Measurements from ENCODE around the gene PEX11A. TPM values are rescaled to one million over a fixed set of nuclear protein-coding genes. Genes with fewer than 3 reads are reported as not detected.
"Not testable (repeated sequence)": the region's sequence is repeated elsewhere in the genome, so short reads cannot be mapped to it uniquely, and the experiment has no call there.

Gene PEX11A
- total RNA-seq, 2 donors from 2014 or later, result 0.16 to 0.37 TPM

DNA sequence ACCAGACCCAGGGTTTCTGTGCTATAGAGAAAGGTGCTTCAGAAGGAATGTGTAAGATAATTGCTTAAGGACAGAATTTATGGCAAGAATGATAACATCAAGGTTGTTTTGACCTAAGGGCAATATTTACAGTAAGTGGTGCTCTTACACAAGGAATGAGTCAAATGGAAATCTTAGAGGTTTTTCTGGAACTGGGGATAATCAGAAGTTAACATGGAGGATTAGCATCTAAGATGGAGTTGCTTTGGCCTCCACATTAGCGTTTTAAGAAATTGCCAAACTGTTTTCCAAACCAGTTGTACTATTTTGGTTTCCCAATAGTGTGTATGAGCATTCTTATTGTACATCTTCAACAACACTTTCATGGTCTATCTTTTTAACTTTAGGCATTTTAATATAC is 3.1 kb upstream of the PEX11A start:
- H3K9me3 ChIP-seq (ENCODE audit: control insufficient read depth, low read length, poor library complexity, severe bottlenecking), result no peaks in the 10 kb centered on the region
- Mint-ChIP-seq H3K27ac (no peak overlapping the region), H3K36me3 (ENCODE audit: low read depth) (no peaks in the 10 kb centered on the region), H3K27me3 (no peaks in the 10 kb centered on the region), H3K4me3 (no peak overlapping the region), H3K4me1 (peaks cover 11% of the 10 kb centered on the region)
- ATAC-seq, result no peak
- no peak for DNase-seq

GRCh38 chr15:89693091-89693490 is 2.5 kb upstream of the PEX11A start:
- no peaks in the 10 kb centered on the region for H3K9me3 ChIP-seq (ENCODE audit: control insufficient read depth, low read length, poor library complexity, severe bottlenecking)
- H3K27me3 Mint-ChIP-seq, result no peaks in the 10 kb centered on the region
- DNase-seq (no peak), ATAC-seq (no peak)
- H3K27ac Mint-ChIP-seq, result no peak overlapping the region
- H3K4me1 Mint-ChIP-seq, result peaks cover 11% of the 10 kb centered on the region
- H3K4me3 Mint-ChIP-seq, result no peak overlapping the region
- no peaks in the 10 kb centered on the region for H3K36me3 Mint-ChIP-seq (ENCODE audit: low read depth)

GRCh38 chr15:89689930-89690275 is 651 bp downstream of the PEX11A start:
- DNase-seq; H3K9me3 ChIP-seq (ENCODE audit: control insufficient read depth, low read length, poor library complexity, severe bottlenecking); H3K27me3 Mint-ChIP-seq; ATAC-seq; H3K36me3 Mint-ChIP-seq (ENCODE audit: low read depth): not testable (repeated sequence)
- Mint-ChIP-seq H3K27ac (peak overlapping the region; percentile 85), H3K4me1 (peaks cover 11% of the 10 kb centered on the region), H3K4me3 (peak overlapping the region; percentile 88)

GRCh38 chr15:89686522-89686921 is 4.0 kb downstream of the PEX11A start:
- no peak overlapping the region for H3K4me3 Mint-ChIP-seq
- H3K4me1 Mint-ChIP-seq, result peaks cover 11% of the 10 kb centered on the region
- DNase-seq (no peak), ATAC-seq (no peak)
- H3K36me3 Mint-ChIP-seq (ENCODE audit: low read depth), result peaks cover 6% of the 10 kb centered on the region
- no peak overlapping the region for H3K27ac Mint-ChIP-seq
- no peaks in the 10 kb centered on the region for H3K27me3 Mint-ChIP-seq
- H3K9me3 ChIP-seq (ENCODE audit: control insufficient read depth, low read length, poor library complexity, severe bottlenecking), result no peaks in the 10 kb centered on the region

- DNase-seq (no peak), ATAC-seq (no peak)
- no peaks in the 10 kb centered on the region for H3K9me3 ChIP-seq (ENCODE audit: control insufficient read depth, low read length, poor library complexity, severe bottlenecking)
- H3K4me3 Mint-ChIP-seq, result no peak overlapping the region
- peaks cover 9% of the 10 kb centered on the region for H3K4me1 Mint-ChIP-seq
- no peaks in the 10 kb centered on the region for H3K27me3 Mint-ChIP-seq
- no peak overlapping the region for H3K27ac Mint-ChIP-seq
- peaks cover 6% of the 10 kb centered on the region for H3K36me3 Mint-ChIP-seq (ENCODE audit: low read depth)
Measured at GRCh38 chr15:89685995-89686394, 4.6 kb downstream of the PEX11A start.

GRCh38 chr15:89681146-89681545 is 9.4 kb downstream of the PEX11A start:
- H3K9me3 ChIP-seq (ENCODE audit: control insufficient read depth, low read length, poor library complexity, severe bottlenecking), result no peaks in the 10 kb centered on the region
- peaks cover 15% of the 10 kb centered on the region for H3K27me3 Mint-ChIP-seq
- peaks cover 2% of the 10 kb centered on the region for H3K4me1 Mint-ChIP-seq
- no peak overlapping the region for H3K4me3 Mint-ChIP-seq
- ATAC-seq (no peak), DNase-seq (no peak)
- H3K36me3 Mint-ChIP-seq (ENCODE audit: low read depth), result peaks cover 8% of the 10 kb centered on the region
- H3K27ac Mint-ChIP-seq, result no peak overlapping the region

- DNase-seq, result no peak
- ATAC-seq, result no peak
- H3K9me3 ChIP-seq (ENCODE audit: control insufficient read depth, low read length, poor library complexity, severe bottlenecking), result no peaks in the 10 kb centered on the region
- Mint-ChIP-seq H3K4me3 (no peak overlapping the region), H3K27ac (no peak overlapping the region), H3K36me3 (ENCODE audit: low read depth) (peaks cover 6% of the 10 kb centered on the region), H3K4me1 (peaks cover 2% of the 10 kb centered on the region), H3K27me3 (peaks cover 15% of the 10 kb centered on the region)
Measured at GRCh38 chr15:89680282-89680873, 10.2 kb downstream of the PEX11A start.

DNA sequence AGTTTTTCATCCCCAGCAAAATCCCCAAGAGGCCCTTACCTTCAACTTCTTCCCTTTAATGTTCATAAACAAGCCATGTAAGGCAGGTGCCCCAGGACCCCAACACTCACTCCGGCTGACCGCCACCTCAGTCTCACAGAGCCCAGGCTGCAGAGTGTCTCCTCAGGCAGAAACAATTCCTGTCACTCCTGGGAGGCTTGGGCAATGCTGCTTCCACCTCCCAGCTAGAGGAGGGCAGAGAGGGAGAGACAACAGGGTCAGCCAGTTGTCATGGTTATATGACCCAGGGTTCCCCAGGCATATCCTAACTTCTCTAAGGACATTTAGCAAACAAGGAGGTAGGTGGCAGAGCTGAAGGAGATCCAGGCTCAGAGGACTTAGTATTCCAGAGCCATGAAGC is 11.3 kb downstream of the PEX11A start, which contains the start of gene PLIN1:
Gene PLIN1 (minus strand): TSS at position 156 of the 400 bp plus-strand sequence. CDS start 1,878 bp downstream, outside the sequence.
- Mint-ChIP-seq H3K27ac (peak within 1 kb of the TSS; percentile 41), H3K4me1 (peaks cover 2% of the 10 kb centered on the region), H3K4me3 (no peak within 1 kb of the TSS), H3K36me3 (ENCODE audit: low read depth) (peaks cover 5% of the 10 kb centered on the region), H3K27me3 (peaks cover 15% of the 10 kb centered on the region)
- ATAC-seq (no peak), DNase-seq (no peak)
- H3K9me3 ChIP-seq (ENCODE audit: control insufficient read depth, low read length, poor library complexity, severe bottlenecking), result no peaks in the 10 kb centered on the region

DNA sequence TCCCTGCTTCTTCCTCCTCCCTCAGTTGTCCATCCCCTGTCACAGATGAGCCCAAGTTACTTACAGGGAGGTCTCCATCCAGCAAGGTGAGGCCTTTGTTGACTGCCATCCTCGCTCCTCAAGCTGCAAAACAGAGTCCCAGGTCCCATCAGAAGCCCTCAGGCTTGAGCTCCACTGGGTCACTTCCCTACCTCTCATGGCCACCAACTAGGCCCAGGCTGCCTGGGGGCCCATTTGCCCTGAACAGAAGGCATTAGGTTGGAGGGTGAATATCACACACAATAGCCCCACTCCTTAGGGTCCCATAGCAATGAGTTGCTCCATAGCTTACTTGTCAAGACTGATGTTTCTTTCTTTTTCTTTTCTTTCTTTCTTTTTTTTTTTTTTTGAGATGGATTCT is 13.2 kb downstream of the PEX11A start:
- no peak overlapping the region for H3K27ac Mint-ChIP-seq
- peaks cover 29% of the 10 kb centered on the region for H3K27me3 Mint-ChIP-seq

DNA sequence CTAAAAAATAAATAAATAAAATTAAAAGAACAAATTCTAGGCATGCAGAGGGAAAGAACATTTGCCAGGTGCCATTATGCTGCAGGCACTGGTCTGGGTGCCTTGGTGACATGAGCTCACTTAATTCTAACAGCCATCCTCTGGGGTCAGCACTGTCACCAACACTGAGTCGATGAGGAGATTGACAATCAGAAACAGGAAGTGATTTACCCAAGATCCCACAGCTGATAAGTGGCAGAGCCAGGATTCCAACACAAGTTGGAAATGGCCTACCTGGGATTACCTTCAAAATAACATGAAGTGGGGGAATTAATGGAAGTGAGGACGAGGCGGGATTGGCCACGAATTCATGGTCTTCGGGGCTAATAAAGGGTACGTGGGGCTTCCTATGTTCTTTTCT is 14.9 kb downstream of the PEX11A start:
- Mint-ChIP-seq H3K36me3 (ENCODE audit: low read depth) (peaks cover 6% of the 10 kb centered on the region), H3K4me1 (peaks cover 2% of the 10 kb centered on the region), H3K4me3 (no peak overlapping the region), H3K27ac (no peak overlapping the region), H3K27me3 (peaks cover 33% of the 10 kb centered on the region)
- H3K9me3 ChIP-seq (ENCODE audit: control insufficient read depth, low read length, poor library complexity, severe bottlenecking), result no peaks in the 10 kb centered on the region
- ATAC-seq, result no peak
- DNase-seq, result no peak

More for the DNA sequence above, 13.2 kb downstream of the PEX11A start:
- peaks cover 2% of the 10 kb centered on the region for H3K4me1 Mint-ChIP-seq
- H3K4me3 Mint-ChIP-seq, result no peak overlapping the region
- ATAC-seq, result no peak
- H3K9me3 ChIP-seq (ENCODE audit: control insufficient read depth, low read length, poor library complexity, severe bottlenecking), result no peaks in the 10 kb centered on the region
- H3K36me3 Mint-ChIP-seq (ENCODE audit: low read depth), result peaks cover 6% of the 10 kb centered on the region
- no peak for DNase-seq

DNA sequence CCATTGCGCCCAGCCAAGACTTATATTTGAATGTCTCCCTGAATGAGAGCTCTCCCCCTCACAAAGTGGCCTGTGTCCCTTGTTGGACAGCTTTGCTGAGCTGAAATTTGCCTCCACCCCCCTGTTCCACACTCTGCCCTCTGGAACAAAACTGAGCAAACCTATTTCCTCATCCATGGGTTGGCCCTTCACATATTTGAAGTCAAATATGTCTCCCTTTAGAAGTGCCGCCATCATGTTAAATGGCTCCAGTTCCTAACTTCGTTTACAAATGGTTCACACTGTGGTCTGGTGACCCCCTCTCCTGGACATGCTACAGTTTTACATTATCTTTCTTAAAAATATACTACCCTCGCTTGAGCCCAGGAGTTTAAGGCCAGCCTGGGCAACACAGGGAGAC is 16.0 kb downstream of the PEX11A start:
- no peak for DNase-seq
- H3K36me3 Mint-ChIP-seq (ENCODE audit: low read depth), result peaks cover 4% of the 10 kb centered on the region
- no peak for ATAC-seq
- peaks cover 37% of the 10 kb centered on the region for H3K27me3 Mint-ChIP-seq
- H3K9me3 ChIP-seq (ENCODE audit: control insufficient read depth, low read length, poor library complexity, severe bottlenecking), result no peaks in the 10 kb centered on the region
- H3K4me3 Mint-ChIP-seq, result no peak overlapping the region
- H3K4me1 Mint-ChIP-seq, result no peaks in the 10 kb centered on the region
- no peak overlapping the region for H3K27ac Mint-ChIP-seq

GRCh38 chr15:89673165-89673512 is 17.4 kb downstream of the PEX11A start:
- Mint-ChIP-seq H3K27ac (no peak overlapping the region), H3K4me3 (no peak overlapping the region), H3K4me1 (no peaks in the 10 kb centered on the region), H3K36me3 (ENCODE audit: low read depth) (peaks cover 4% of the 10 kb centered on the region), H3K27me3 (peaks cover 32% of the 10 kb centered on the region)
- ATAC-seq (no peak), DNase-seq (no peak)
- H3K9me3 ChIP-seq (ENCODE audit: control insufficient read depth, low read length, poor library complexity, severe bottlenecking), result no peaks in the 10 kb centered on the region

GRCh38 chr15:89672221-89673164 is 18.1 kb downstream of the PEX11A start:
- no peak for ATAC-seq
- no peaks in the 10 kb centered on the region for H3K4me1 Mint-ChIP-seq
- DNase-seq, result no peak
- peaks cover 6% of the 10 kb centered on the region for H3K36me3 Mint-ChIP-seq (ENCODE audit: low read depth)
- H3K27ac Mint-ChIP-seq, result no peak overlapping the region
- no peak overlapping the region for H3K4me3 Mint-ChIP-seq
- no peaks in the 10 kb centered on the region for H3K9me3 ChIP-seq (ENCODE audit: control insufficient read depth, low read length, poor library complexity, severe bottlenecking)
- H3K27me3 Mint-ChIP-seq, result peaks cover 39% of the 10 kb centered on the region

DNA sequence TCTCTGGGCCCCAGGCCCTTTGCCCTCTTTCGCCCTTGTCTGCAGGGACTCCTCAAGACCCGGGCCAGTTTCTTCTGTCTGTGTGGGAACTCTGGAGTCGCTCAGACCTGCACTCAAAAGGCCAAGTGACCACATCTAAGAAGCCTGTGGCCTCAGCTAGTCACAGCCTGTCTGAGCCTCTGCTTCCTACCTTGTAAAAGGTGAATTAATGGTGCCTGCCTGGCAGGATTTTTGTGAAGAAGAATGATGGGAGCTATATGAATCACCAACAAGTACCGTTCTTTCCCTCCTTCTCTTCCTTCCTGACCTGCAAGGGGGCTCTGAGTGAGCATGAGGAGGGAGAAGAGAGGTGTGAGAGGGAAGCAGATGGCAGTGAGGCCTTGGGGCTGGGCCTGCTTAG is 18.9 kb downstream of the PEX11A start:
- DNase-seq, result no peak
- Mint-ChIP-seq H3K27ac (no peak overlapping the region), H3K27me3 (peaks cover 36% of the 10 kb centered on the region), H3K36me3 (ENCODE audit: low read depth) (peaks cover 7% of the 10 kb centered on the region), H3K4me1 (no peaks in the 10 kb centered on the region), H3K4me3 (no peak overlapping the region)
- no peak for ATAC-seq
- H3K9me3 ChIP-seq (ENCODE audit: control insufficient read depth, low read length, poor library complexity, severe bottlenecking), result no peaks in the 10 kb centered on the region

All from T-helper 17 cell (primary cell).